Stomach (tissue), 9 donors: Measurements from ENCODE around the gene METAP2. TPM values are rescaled to one million over a fixed set of nuclear protein-coding genes. Genes with fewer than 3 reads are reported as not detected.

Source experiments
- DNase-seq, 2 donors: peaks; one replicate each; pipeline versions ENCODE4 v3.0.0 to v3.0.0-alpha.2; 2013 to 2019
- H3K27ac ChIP-seq, 5 donors: fragments of 200-600 bp in 4 of 5; sonication (generic) in 4 of 5; one replicate each; pipeline ENCODE4 v1.5.1; 2013 to 2019; ENCODE audit warnings: mild to moderate bottlenecking in 1 of 5, moderate library complexity in 1 of 5
- H3K27me3 ChIP-seq, 3 donors: fragments of 200-600 bp; sonication (generic); one replicate each; pipeline ENCODE4 v1.5.1; 2017 to 2019; ENCODE audit warnings: mixed run types in 1 of 3
- H3K36me3 ChIP-seq, 4 donors: fragments of 200-600 bp; sonication (generic); 1 replicate in 3 of 4; 2 replicates in 1 of 4; pipeline ENCODE4 v1.5.1; 2016 to 2019
- H3K4me1 ChIP-seq, 4 donors: fragments of 200-600 bp; sonication (generic); one replicate each; pipeline ENCODE4 v1.5.1; 2016 to 2019
- H3K4me3 ChIP-seq, 4 donors: fragments of 200-600 bp; sonication (generic) in 3 of 4; one replicate each; pipeline ENCODE4 v1.5.1; 2016 to 2019; ENCODE audit warnings: mild to moderate bottlenecking in 1 of 4
- H3K9me3 ChIP-seq, 4 donors: fragments of 200-600 bp; sonication (generic); one replicate each; pipeline ENCODE4 v1.5.1; 2016 to 2019
- CTCF ChIP-seq, 7 experiments: fragments of 450-650 bp in 4 of 7; fragments of 200-600 bp in 3 of 7; sonication (generic) in 3 of 7; IDR thresholded peaks; one replicate each; pipeline ENCODE4 v1.5.1; 2016 to 2019; ENCODE audit warnings: antibody characterized with exemption in 7 of 7, control low read depth in 2 of 7, mild to moderate bottlenecking in 1 of 7
- EP300 ChIP-seq: sonication (generic); formaldehyde crosslinking; IDR thresholded peaks from one replicate; pipeline ENCODE4 v1.6.1; 2017; ENCODE audit warnings: antibody characterized with exemption
- POLR2A ChIP-seq, 4 donors: fragments of 450-650 bp; IDR thresholded peaks; one replicate each; pipeline ENCODE4 v1.6.1; 2016; ENCODE audit warnings: antibody characterized with exemption in 4 of 4, control low read depth in 2 of 4, mild to moderate bottlenecking in 1 of 4, moderate library complexity in 1 of 4
- POLR2AphosphoS5 ChIP-seq, 3 donors: sonication (generic); formaldehyde crosslinking; IDR thresholded peaks; one replicate each; pipeline ENCODE4 v1.6.1; 2016; ENCODE audit warnings: antibody characterized with exemption in 3 of 3
- WGBS, 5 donors: extraction: QIAGEN DNeasy Blood & Tissue Kit in 3 of 5; methylation state at CpG; one replicate each; pipeline versions ENCODE4 v1.1.5 to v1.1.7; 2013 to 2018; 5-methylcytosine and 5-hydroxymethylcytosine counted together
- intact Hi-C: fragments of 100-400 bp; cut with DNase I; formaldehyde crosslinking; loops from one replicate; pipeline ENCODE4 v1.15.1; 2023; ENCODE audit warnings: low total_unique reads
- polyA plus RNA-seq, 3 donors: library from polyadenylated mRNA; stranded (reverse); fragments of 200-250 nt; gene quantifications; one replicate each; pipeline ENCODE4 v1.2.3, GENCODE V29; 2013
- total RNA-seq, 5 donors: library from RNA; depleted of rRNA; stranded (reverse); fragments of >200 nt; gene quantifications; one replicate each; pipeline versions ENCODE4 v1.1.0 to v1.2.3, GENCODE V29; 2014 to 2016
- donor health status: healthy with polysubstance abuse.
- donor health status: Bipolar disorder and iron deficiency.
- donor health status: healthy.

Gene METAP2
- total and polyA plus RNA-seq, 8 donors = 14.0 to 111 (median 43.6) TPM

GRCh38 chr12:95549392-95550084 is 75.6 kb downstream of the METAP2 start:
- WGBS, 5 donors = 76 to 87% (median 80%) methylated on average over 12 of the region's 12 CpGs
- no peak for TF ChIP-seq POLR2AphosphoS5 (IDR thresholded peaks at IDR 0.05)
- no peaks in the 10 kb centered on the region for H3K36me3 ChIP-seq
- no peak for DNase-seq
- H3K4me1 ChIP-seq = peaks cover 0 to 21% (median 18%) of the 10 kb centered on the region in 4 donors
- intact Hi-C loops = no loop called here
- H3K9me3 ChIP-seq = peaks cover 0 to 17% (median 0%) of the 10 kb centered on the region in 4 donors
- H3K27me3 ChIP-seq = peaks cover 0 to 34% (median 17%) of the 10 kb centered on the region in 3 donors
- peak overlapping the region in 3 of 4 donors; percentile 74 to 87 (median 77) for H3K4me3 ChIP-seq
- H3K27ac ChIP-seq = peak overlapping the region in 1 of 5 donors; percentile 88

- TF ChIP-seq POLR2A (IDR thresholded peaks at IDR 0.05) (no peak), POLR2AphosphoS5 (IDR thresholded peaks at IDR 0.05) (no peak), CTCF (IDR thresholded peaks at IDR 0.05) (no peak), EP300 (no peak)
- Histone ChIP-seq H3K4me3 (no peak within 1 kb of the TSS), H3K27me3 (peaks cover 0 to 33% (median 17%) of the 10 kb centered on the region in 3 donors), H3K27ac (no peak within 1 kb of the TSS), H3K36me3 (no peaks in the 10 kb centered on the region), H3K4me1 (peaks cover 0 to 21% (median 18%) of the 10 kb centered on the region in 4 donors), H3K9me3 (peaks cover 0 to 17% (median 0%) of the 10 kb centered on the region in 4 donors)
- WGBS, 5 donors = 57 to 70% (median 60%) methylated on average over 8 to 9 of the region's 9 CpGs
- intact Hi-C loops = no loop called here
- DNase-seq = no peak
These were observed 77.4 kb downstream of the METAP2 start, which contains the start of gene USP44 for GRCh38 chr12:95551305-95551704. Gene USP44, minus strand, starts transcription at chr12:95551476. Its CDS starts 17,220 bp downstream, at chr12:95534256.

- peaks cover 0 to 21% (median 18%) of the 10 kb centered on the region in 4 donors for H3K4me1 ChIP-seq
These were observed 78.1 kb downstream of the METAP2 start for GRCh38 chr12:95551913-95552516.

GRCh38 chr12:95553197-95553943 is 79.4 kb downstream of the METAP2 start:
- intact Hi-C loops = no loop called here
- Histone ChIP-seq H3K27me3 (peaks cover 0 to 16% (median 11%) of the 10 kb centered on the region in 3 donors), H3K27ac (no peak overlapping the region), H3K36me3 (no peaks in the 10 kb centered on the region), H3K4me1 (peaks cover 0 to 10% (median 8%) of the 10 kb centered on the region in 4 donors), H3K9me3 (peaks cover 0 to 15% (median 0%) of the 10 kb centered on the region in 4 donors), H3K4me3 (no peak overlapping the region)
- 87 to 94% (median 88%) methylated on average over 5 of the region's 5 CpGs for WGBS, 5 donors
- DNase-seq = no peak
- TF ChIP-seq POLR2A (IDR thresholded peaks at IDR 0.05) (no peak), POLR2AphosphoS5 (IDR thresholded peaks at IDR 0.05) (no peak), EP300 (no peak), CTCF (IDR thresholded peaks at IDR 0.05) (no peak)

More at GRCh38 chr12:95551913-95552516, 78.1 kb downstream of the METAP2 start:
- Histone ChIP-seq H3K27me3 (peaks cover 0 to 26% (median 17%) of the 10 kb centered on the region in 3 donors), H3K36me3 (no peaks in the 10 kb centered on the region), H3K4me3 (no peak overlapping the region), H3K9me3 (peaks cover 0 to 17% (median 0%) of the 10 kb centered on the region in 4 donors), H3K27ac (no peak overlapping the region)
- intact Hi-C loops = no loop called here
- WGBS, 5 donors = 72 to 75% (median 75%) methylated on average over 7 of the region's 7 CpGs
- no peak for TF ChIP-seq POLR2A (IDR thresholded peaks at IDR 0.05)
- no peak for TF ChIP-seq EP300
- no peak for TF ChIP-seq CTCF (IDR thresholded peaks at IDR 0.05)
- no peak for TF ChIP-seq POLR2AphosphoS5 (IDR thresholded peaks at IDR 0.05)
- no peak for DNase-seq
